Vagina (tissue), 2 donors: ENCODE data around the gene ADD1. TPM values are rescaled to one million over a fixed set of nuclear protein-coding genes. Genes with fewer than 3 reads are reported as not detected.

Experiments used
- DNase-seq, 2 donors: peaks; one replicate each; pipeline ENCODE4 v3.0.0-alpha.2; 2017; ENCODE audit errors: extremely low spot score in 2 of 2
- H3K27ac ChIP-seq: fragments of 200-600 bp; sonication (generic); one replicate; pipeline ENCODE4 v1.5.1; 2019
- H3K27me3 ChIP-seq: fragments of 200-600 bp; sonication (generic); one replicate; pipeline ENCODE4 v1.5.1; 2019
- H3K36me3 ChIP-seq, 2 donors: fragments of 200-600 bp; sonication (generic); one replicate each; pipeline ENCODE4 v1.5.1; 2017 to 2019
- H3K4me1 ChIP-seq: fragments of 200-600 bp; sonication (generic); one replicate; pipeline ENCODE4 v1.5.1; 2019
- H3K4me3 ChIP-seq, 2 donors: fragments of 200-600 bp; sonication (generic); 1 replicate in 1 of 2; 2 replicates in 1 of 2; pipeline ENCODE4 v1.5.1; 2016 to 2019
- H3K9me3 ChIP-seq: fragments of 200-600 bp; sonication (generic); one replicate; pipeline ENCODE4 v1.5.1; 2019
- CTCF ChIP-seq, 3 experiments: fragments of 450-650 bp in 2 of 3; fragments of 200-600 bp in 1 of 3; sonication (generic) in 1 of 3; IDR thresholded peaks; one replicate each; pipeline ENCODE4 v1.5.1; 2017 to 2019; ENCODE audit warnings: antibody characterized with exemption in 3 of 3, mild to moderate bottlenecking in 2 of 3, moderate library complexity in 2 of 3
- POLR2A ChIP-seq, 2 donors: fragments of 450-650 bp; IDR thresholded peaks; one replicate each; pipeline ENCODE4 v1.6.1; 2017; ENCODE audit warnings: antibody characterized with exemption in 2 of 2, mild to moderate bottlenecking in 2 of 2, moderate library complexity in 2 of 2
- POLR2AphosphoS5 ChIP-seq, 2 donors: sonication (generic); formaldehyde crosslinking; IDR thresholded peaks; one replicate each; pipeline ENCODE4 v1.9.0; 2017; ENCODE audit warnings: antibody characterized with exemption in 2 of 2, mild to moderate bottlenecking in 2 of 2, low read depth in 1 of 2; ENCODE audit not compliant: insufficient read depth in 1 of 2
- intact Hi-C: fragments of 100-400 bp; cut with DNase I; formaldehyde crosslinking; loops from one replicate; pipeline ENCODE4 v1.15.1; 2023
- total RNA-seq: library from RNA; depleted of rRNA; stranded (reverse); fragments of >200 nt; gene quantifications from one replicate; pipeline ENCODE4 v1.2.3, GENCODE V29; 2016

Gene ADD1
- total RNA-seq, 1 donor from 2014 or later: 228 TPM

GRCh38 chr4:2932321-2932950 is 88.8 kb downstream of the ADD1 start:
- TF ChIP-seq POLR2A (IDR thresholded peaks at IDR 0.05): no peak
- TF ChIP-seq POLR2AphosphoS5 (IDR thresholded peaks at IDR 0.05; ENCODE audit: insufficient read depth in 1 of 2, low read depth in 1 of 2): no peak
- no peak for TF ChIP-seq CTCF (IDR thresholded peaks at IDR 0.05)
- H3K27me3 ChIP-seq: no peaks in the 10 kb centered on the region
- peaks cover 43% of the 10 kb centered on the region for H3K4me1 ChIP-seq
- no peaks in the 10 kb centered on the region for H3K9me3 ChIP-seq
- DNase-seq: no peak
- intact Hi-C loops: loop anchor here (10.0 kb wide), 1 partner anchor 178 kb away; the partner anchor contains the start of gene TNIP2
- H3K27ac ChIP-seq: peak overlapping the region; percentile 87
- peaks cover 0 to 27% of the 10 kb centered on the region in 2 donors for H3K36me3 ChIP-seq
- H3K4me3 ChIP-seq: no peak overlapping the region

- H3K27me3 ChIP-seq: no peaks in the 10 kb centered on the region
- H3K27ac ChIP-seq: peak overlapping the region; percentile 87
- no peak for TF ChIP-seq POLR2AphosphoS5 (IDR thresholded peaks at IDR 0.05; ENCODE audit: insufficient read depth in 1 of 2, low read depth in 1 of 2)
- no peak for TF ChIP-seq CTCF (IDR thresholded peaks at IDR 0.05)
- no peak for TF ChIP-seq POLR2A (IDR thresholded peaks at IDR 0.05)
- DNase-seq: no peak
- peaks cover 46% of the 10 kb centered on the region for H3K4me1 ChIP-seq
- peaks cover 0 to 26% of the 10 kb centered on the region in 2 donors for H3K36me3 ChIP-seq
- no peaks in the 10 kb centered on the region for H3K9me3 ChIP-seq
- intact Hi-C loops: loop anchor here (10.0 kb wide), 1 partner anchor 178 kb away; the partner anchor contains the start of gene TNIP2
- H3K4me3 ChIP-seq: peak overlapping the region; percentile 81 to 93
These were observed 89.4 kb downstream of the ADD1 start for GRCh38 chr4:2932951-2933565.

GRCh38 chr4:2933566-2934076 is 90.0 kb downstream of the ADD1 start:
- peaks cover 46% of the 10 kb centered on the region for H3K4me1 ChIP-seq
- no peak for TF ChIP-seq POLR2A (IDR thresholded peaks at IDR 0.05)
- no peak for TF ChIP-seq CTCF (IDR thresholded peaks at IDR 0.05)
- no peak for TF ChIP-seq POLR2AphosphoS5 (IDR thresholded peaks at IDR 0.05; ENCODE audit: insufficient read depth in 1 of 2, low read depth in 1 of 2)
- intact Hi-C loops: loop anchor here (10.0 kb wide), 1 partner anchor 179 kb away; the partner anchor contains the start of gene TNIP2
- peak in 1 of 2 donors; percentile 89 for DNase-seq
- peaks cover 0 to 26% of the 10 kb centered on the region in 2 donors for H3K36me3 ChIP-seq
- H3K9me3 ChIP-seq: no peaks in the 10 kb centered on the region
- peak overlapping the region; percentile 81 to 93 for H3K4me3 ChIP-seq
- H3K27ac ChIP-seq: peak overlapping the region; percentile 87
- H3K27me3 ChIP-seq: no peaks in the 10 kb centered on the region

- peak in 1 of 2 donors; percentile 90 for DNase-seq
- Histone ChIP-seq H3K27me3 (no peaks in the 10 kb centered on the region), H3K27ac (peak overlapping the region; percentile 87), H3K4me3 (peak overlapping the region; percentile 81 to 93), H3K36me3 (peaks cover 0 to 26% of the 10 kb centered on the region in 2 donors), H3K9me3 (no peaks in the 10 kb centered on the region), H3K4me1 (peaks cover 46% of the 10 kb centered on the region)
- intact Hi-C loops: loop anchor here (10.0 kb wide), 1 partner anchor 179 kb away; the partner anchor contains the start of gene TNIP2
- TF ChIP-seq CTCF (IDR thresholded peaks at IDR 0.05): no peak
- no peak for TF ChIP-seq POLR2AphosphoS5 (IDR thresholded peaks at IDR 0.05; ENCODE audit: insufficient read depth in 1 of 2, low read depth in 1 of 2)
- TF ChIP-seq POLR2A (IDR thresholded peaks at IDR 0.05): no peak
These were observed 90.6 kb downstream of the ADD1 start for GRCh38 chr4:2934077-2934812.
